Skin of body (tissue), 2 donors: ENCODE measurements around the gene TYW1. TPM values are rescaled to one million over a fixed set of nuclear protein-coding genes. Genes with fewer than 3 reads are reported as not detected.
"Not testable (repeated sequence)": the region's sequence is repeated elsewhere in the genome, so short reads cannot be mapped to it uniquely, and the experiment has no call there.

Experiments
- DNase-seq: peaks from one replicate; lab custom pipeline; 2025; lab: John Stamatoyannopoulos, UW
- total RNA-seq: library from RNA; depleted of rRNA; stranded (reverse); fragments of >200 nt; gene quantifications from one replicate; pipeline ENCODE4 v1.2.3, GENCODE V29; 2014

The TYW1 gene
- total RNA-seq, 1 donor from 2014 or later, result 22.5 TPM

- not testable (repeated sequence) for DNase-seq
Measured at GRCh38 chr7:67189801-67190465, 193.3 kb downstream of the TYW1 start.

- DNase-seq, result not testable (repeated sequence)
Measured at GRCh38 chr7:67191002-67191720, 194.5 kb downstream of the TYW1 start.

- DNase-seq, result not testable (repeated sequence)
Measured at GRCh38 chr7:67192123-67192702, 195.6 kb downstream of the TYW1 start.

- not testable (repeated sequence) for DNase-seq
Measured at GRCh38 chr7:67192889-67193613, 196.4 kb downstream of the TYW1 start.

- not testable (repeated sequence) for DNase-seq
Measured at GRCh38 chr7:67196176-67196575, 199.5 kb downstream of the TYW1 start.

- DNase-seq, result not testable (repeated sequence)
Measured at GRCh38 chr7:67198865-67199526, 202.4 kb downstream of the TYW1 start.

GRCh38 chr7:67205772-67206171 is 209.1 kb downstream of the TYW1 start:
- not testable (repeated sequence) for DNase-seq

- no peak for DNase-seq
Measured at GRCh38 chr7:67206452-67206851, 209.8 kb downstream of the TYW1 start.

GRCh38 chr7:67208656-67209055 is 212.0 kb downstream of the TYW1 start:
- not testable (repeated sequence) for DNase-seq

GRCh38 chr7:67209256-67209655 is 212.6 kb downstream of the TYW1 start:
- DNase-seq, result no peak

GRCh38 chr7:67210567-67210966 is 213.9 kb downstream of the TYW1 start:
- no peak for DNase-seq

GRCh38 chr7:67211650-67212330 is 215.2 kb downstream of the TYW1 start:
- DNase-seq, result not testable (repeated sequence)

GRCh38 chr7:67213038-67213437 is 216.4 kb downstream of the TYW1 start:
- DNase-seq, result not testable (repeated sequence)

- not testable (repeated sequence) for DNase-seq
Measured at GRCh38 chr7:67223551-67223950, 226.9 kb downstream of the TYW1 start.

- DNase-seq, result not testable (repeated sequence)
Measured at GRCh38 chr7:67226340-67226907, 229.8 kb downstream of the TYW1 start.

GRCh38 chr7:67226967-67227366 is 230.3 kb downstream of the TYW1 start:
- not testable (repeated sequence) for DNase-seq

GRCh38 chr7:67229018-67229417 is 232.4 kb downstream of the TYW1 start:
- DNase-seq, result not testable (repeated sequence)

GRCh38 chr7:67230029-67230428 is 233.4 kb downstream of the TYW1 start:
- not testable (repeated sequence) for DNase-seq

GRCh38 chr7:67233506-67233905 is 236.9 kb downstream of the TYW1 start:
- not testable (repeated sequence) for DNase-seq

- DNase-seq, result not testable (repeated sequence)
Measured at GRCh38 chr7:67236216-67236615, 239.6 kb downstream of the TYW1 start.
